ENCODE data around the gene ACAD11.

DNA sequence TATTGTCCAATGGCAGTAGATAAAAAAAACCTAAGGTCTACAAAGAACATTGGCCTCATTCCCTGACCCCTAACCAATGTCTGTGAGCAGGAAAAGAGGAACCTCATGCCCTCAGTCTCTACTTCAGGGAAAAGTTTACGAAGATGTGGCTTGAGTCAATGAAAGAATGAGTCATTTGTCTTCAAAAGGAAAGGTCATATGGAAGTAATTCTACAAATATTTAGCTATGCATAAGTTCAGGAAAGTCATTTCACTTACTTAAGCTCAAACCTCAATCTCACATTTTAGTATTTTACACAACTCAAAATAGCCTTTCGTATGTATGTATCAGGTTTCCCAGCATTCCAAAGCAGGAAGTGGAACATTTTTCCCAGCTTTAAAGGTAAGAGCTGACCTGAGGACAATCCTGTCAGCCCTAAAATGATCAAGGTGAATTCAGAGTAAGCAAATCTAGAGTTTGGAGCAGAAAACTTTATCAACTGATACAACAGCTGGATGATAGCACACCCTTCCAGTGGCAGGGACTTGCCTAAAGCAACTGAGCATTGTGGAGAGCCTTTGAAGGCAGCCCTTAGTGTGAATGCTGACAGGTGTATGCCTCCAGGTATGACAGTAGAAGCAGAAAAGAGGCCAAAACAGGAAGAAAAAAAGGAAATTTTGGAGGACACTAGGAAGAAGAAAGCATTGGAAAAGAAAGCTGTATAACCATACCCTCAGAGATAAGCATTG is 116.4 kb downstream of the ACAD11 start:
- TF ChIP-seq POLR2A (IDR thresholded peaks at IDR 0.05; ENCODE audit: borderline replicate concordance, extremely low read depth, insufficient read depth, insufficient read length) = no peak
- TF ChIP-seq, protein P1, sequence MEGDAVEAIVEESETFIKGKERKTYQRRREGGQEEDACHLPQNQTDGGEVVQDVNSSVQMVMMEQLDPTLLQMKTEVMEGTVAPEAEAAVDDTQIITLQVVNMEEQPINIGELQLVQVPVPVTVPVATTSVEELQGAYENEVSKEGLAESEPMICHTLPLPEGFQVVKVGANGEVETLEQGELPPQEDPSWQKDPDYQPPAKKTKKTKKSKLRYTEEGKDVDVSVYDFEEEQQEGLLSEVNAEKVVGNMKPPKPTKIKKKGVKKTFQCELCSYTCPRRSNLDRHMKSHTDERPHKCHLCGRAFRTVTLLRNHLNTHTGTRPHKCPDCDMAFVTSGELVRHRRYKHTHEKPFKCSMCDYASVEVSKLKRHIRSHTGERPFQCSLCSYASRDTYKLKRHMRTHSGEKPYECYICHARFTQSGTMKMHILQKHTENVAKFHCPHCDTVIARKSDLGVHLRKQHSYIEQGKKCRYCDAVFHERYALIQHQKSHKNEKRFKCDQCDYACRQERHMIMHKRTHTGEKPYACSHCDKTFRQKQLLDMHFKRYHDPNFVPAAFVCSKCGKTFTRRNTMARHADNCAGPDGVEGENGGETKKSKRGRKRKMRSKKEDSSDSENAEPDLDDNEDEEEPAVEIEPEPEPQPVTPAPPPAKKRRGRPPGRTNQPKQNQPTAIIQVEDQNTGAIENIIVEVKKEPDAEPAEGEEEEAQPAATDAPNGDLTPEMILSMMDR (IDR thresholded peaks at IDR 0.05 in 2 of 3, conservative IDR thresholded peaks at IDR 0.05 in 1 of 3; ENCODE audit: borderline replicate concordance in 1 of 3, insufficient read depth in 1 of 3, low read depth in 2 of 3, low read length in 2 of 3) = no peak
- TF ChIP-seq RAD21 (IDR thresholded peaks at IDR 0.05; ENCODE audit: low read depth) = no peak
- no peak for TF ChIP-seq TCF7L2 (IDR thresholded peaks at IDR 0.05; ENCODE audit: borderline replicate concordance, extremely low read depth, insufficient read depth, insufficient read length)
- no peak for TF ChIP-seq ZFX (IDR thresholded peaks at IDR 0.05)

Measured in HCT116 (cell line).